ENCODE results near the gene SLC5A9. TPM values are rescaled to one million over a fixed set of nuclear protein-coding genes. Genes with fewer than 3 reads are reported as not detected.

SLC5A9 gene
- 10 to 100 TPM; 11.5 to 19.3 (median 16.9) TPM for polyA plus RNA-seq (ENCODE audit: insufficient read length in 4 of 4)

DNA sequence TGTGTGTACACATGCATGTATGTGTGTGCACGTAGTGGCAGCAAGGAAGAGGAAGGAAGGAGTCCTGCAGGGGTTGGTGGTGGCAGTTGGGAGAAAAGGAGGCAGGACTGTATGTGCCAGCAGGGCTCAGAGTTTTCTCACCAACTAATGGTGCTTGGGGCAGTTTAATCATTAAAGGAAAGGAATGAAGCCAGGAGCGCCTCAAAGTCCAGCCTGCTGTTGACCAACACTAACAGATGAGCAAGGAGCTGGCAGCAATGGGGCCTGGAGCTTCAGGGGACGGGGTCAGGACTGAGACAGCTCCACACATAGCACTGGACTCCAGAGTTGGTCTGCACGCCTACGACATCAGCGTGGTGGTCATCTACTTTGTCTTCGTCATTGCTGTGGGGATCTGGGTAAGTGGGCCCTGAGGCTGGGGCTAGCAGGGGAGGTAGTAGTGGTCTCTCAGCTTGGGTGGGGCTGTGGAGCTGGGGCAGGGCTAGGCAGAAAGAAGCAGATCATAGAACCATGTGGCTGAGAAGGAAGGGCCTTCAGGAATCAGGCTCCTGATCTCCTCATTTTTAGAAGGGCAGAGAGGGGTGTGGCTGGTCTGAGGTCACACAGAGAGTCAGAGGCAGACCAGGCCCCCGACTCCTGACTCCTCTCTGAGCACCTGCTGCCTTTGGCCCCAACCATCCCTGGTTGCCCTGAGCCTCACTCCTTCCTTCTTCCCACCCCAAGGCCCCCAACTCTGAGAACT, at the start of gene SLC5A9:
Gene SLC5A9 (plus strand): TSS at position 216 of the 742 bp plus-strand sequence. CDS start 21 bp downstream, at position 237.
- no peak for DNase-seq (ENCODE audit: low read depth in 4 of 4, low spot score in 3 of 4)

DNA sequence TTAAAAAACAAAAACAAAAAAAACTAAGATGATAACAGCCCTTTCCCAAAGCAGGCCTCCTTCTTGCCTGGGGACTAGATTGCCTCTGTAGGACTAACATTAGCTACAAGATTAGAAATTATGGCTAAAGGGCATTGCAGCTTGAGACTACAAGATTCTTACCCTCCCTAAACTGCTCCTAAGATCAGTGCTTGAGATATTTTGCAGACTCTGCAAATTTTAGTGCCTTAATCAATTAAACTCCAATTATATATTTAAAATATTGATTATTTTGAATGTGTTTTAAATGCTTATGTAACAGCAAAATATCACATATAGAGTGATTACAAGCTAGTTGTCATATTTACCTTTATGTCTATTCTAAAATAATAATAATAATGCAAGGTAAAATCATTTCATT, 47.4 kb upstream of the SLC5A9 start:
- DNase-seq (ENCODE audit: low read depth in 4 of 4, low spot score in 3 of 4) = no peak

DNA sequence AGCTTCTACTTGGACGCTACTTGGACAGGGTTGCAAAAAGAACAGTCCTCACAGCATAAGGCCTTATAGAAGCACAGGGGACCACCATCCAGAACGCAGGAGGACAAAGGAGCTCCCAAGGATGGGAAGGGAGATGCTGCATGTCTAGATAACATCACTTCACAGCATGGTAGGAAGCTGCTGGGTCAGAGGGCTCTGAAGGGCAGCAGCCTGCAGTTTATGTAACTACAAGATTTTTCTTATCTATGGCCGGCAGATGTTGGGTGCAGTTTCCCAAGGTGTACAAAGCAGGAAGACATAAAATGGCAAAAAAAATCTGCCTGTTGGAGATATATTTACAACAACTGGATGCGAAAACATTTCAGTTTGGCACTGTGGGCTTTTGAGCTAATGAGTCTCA, 45.3 kb upstream of the SLC5A9 start:
- no peak for DNase-seq (ENCODE audit: low read depth in 4 of 4, low spot score in 3 of 4)

DNA sequence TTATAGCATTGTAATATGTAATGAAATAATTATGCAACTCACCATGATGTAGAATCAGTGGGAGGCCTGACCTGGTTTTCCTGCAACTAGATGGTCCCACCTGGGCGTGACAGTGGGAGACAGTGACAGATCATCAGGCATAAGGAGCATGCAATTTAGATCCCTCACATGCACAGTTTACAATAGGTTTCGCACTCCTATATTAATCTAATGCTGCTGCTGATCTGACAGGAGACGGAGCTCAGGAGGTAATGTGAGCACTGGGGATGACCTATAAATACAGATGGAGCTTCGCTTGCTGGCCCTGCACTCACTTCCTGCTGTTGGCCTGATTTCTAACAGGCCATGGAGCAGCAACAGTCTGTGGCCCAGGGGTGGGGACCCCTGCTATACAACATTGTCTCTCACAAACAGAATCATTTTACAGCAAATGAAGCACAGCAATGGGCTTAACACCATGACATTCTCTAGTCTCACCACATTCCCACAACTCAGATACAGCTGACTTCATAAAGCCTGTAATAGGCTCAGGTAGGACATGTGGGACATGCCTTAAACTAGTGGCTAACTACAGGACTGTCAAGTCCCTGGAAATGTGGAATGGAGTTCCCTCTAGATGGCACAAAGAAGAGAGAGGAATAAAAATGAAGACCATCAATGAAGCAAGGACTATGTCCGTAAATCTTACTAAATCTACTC, 40.7 kb upstream of the SLC5A9 start:
- no peak for DNase-seq (ENCODE audit: low read depth in 4 of 4, low spot score in 3 of 4)

DNA sequence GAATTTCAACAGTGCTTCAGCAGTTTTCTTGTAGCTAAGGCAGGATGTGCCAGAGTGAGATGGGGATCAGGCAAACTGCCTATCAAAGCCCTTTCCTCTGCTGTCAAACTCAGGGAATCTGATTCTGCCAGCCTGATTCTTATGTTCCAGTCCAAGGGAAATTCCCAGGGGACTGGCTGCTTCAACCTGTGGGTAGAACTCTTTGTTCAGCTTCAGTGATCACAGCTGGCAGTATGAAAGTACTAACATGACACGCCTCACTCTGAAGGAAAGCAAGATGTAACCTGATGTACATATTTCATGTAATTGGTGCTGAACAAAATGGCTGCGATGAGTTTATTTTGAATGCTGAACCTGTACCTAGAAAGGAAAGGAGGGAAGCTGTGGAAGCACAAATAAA, 40.1 kb upstream of the SLC5A9 start:
- DNase-seq (ENCODE audit: low read depth in 4 of 4, low spot score in 3 of 4) = no peak

DNA sequence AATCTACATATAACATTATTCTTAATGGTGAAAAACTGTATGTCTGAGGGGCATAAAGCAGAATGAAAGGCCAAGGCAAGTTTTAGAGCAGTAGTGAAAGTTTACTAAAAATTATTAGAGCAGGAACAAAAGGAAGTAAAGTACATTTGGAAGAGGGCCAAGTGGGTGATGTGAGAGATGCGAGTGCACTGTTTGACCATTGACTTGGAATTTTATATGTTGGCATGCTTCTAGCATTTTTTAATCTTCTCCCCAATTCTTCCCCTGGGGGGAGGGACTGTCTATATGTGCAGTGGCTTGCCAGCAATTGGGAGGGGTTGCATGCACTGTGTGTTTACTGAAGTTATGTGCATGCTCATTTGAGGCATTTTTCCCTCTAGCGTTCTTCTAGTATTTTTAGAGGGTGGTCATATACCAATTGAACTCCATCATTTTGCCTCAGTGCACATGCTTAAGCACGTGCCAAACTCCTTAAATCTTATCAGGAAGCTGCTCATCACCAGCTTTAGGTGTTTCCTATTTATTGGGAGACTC, 36.1 kb upstream of the SLC5A9 start:
- no peak for DNase-seq (ENCODE audit: low read depth in 4 of 4, low spot score in 3 of 4)

DNA sequence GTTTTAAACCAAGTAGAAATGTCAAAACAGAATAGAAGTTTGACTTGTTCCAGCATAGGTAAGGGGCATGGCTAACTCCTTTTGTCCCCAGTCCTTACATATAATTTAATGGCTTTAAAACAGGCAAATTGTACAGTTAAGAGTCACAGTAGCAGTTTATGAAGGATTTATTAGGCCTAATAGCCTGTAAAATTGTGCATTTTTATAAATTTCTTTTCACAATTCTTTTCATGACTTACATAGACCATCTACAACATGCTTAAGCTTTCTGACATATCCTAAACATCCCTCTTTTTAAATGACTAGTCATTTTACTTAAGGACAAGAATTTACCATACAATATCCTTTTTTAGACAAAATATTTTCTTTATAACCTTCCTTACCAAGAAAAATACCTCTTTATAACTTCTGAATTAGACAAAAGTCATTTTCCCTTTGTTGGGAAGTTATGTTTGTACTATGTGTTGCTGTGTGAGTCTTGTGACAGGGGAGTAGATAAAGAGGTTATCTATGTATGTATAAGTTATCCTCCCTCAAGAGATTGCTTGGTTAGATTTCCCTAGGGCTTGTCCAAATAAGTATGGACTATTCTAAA, 34.5 kb upstream of the SLC5A9 start:
- DNase-seq (ENCODE audit: low read depth in 4 of 4, low spot score in 3 of 4) = no peak

DNA sequence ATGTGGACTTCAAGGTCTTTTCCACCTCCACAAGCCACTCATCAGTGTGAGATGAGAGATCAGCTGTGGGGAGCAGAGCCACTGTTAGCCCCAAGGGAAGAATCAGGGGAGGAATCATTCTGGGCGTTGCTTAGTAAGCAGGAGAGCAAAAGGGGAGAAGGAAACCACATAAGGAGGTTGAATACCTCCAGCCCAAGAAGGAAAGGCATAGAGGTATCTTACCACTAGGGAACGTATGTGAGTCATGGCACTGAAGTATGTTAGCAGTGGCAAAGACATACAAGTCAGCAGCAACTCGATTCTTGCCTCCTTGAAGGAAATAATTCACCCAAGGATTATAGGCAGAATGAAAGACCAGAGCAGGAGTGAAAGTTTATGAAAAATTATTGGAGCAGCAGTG, 31.6 kb upstream of the SLC5A9 start:
- DNase-seq (ENCODE audit: low read depth in 4 of 4, low spot score in 3 of 4) = no peak

DNA sequence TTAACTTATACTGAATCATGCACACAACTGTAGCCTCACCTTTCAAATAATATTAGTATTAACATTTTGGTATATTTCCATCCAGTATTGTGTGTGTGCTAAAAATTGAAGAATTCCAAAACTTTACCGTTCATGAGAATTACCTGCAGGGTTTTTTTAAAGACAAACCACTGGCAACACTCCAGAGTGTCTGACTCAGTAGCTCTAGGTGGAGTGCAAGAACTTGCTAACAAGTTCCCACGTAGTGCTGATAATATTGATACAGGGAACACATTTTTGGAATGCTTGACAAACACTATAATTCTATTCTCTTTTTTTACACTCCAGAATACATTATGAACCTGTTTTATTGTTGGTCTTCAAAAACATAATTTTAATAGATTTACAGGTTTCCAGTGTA, 27.7 kb upstream of the SLC5A9 start:
- no peak for DNase-seq (ENCODE audit: low read depth in 4 of 4, low spot score in 3 of 4)

DNA sequence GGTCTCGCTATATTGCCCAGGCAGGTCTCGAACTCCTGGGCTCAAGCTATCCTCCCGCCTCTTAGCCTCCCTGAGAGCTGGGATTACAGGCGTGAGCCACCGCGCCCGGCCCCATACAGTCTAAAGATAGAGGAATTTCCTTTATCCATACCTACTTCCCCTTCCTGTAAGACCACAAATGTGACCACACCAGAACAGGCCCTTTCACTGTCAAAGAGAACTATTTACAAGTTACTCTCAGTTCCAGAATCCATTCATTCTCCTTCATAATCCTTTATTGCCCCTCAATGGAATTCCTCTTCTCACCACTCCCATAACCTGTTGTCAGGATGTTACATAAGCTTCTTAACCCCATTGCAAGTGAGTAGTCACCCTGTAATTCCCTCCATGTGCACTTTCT, 26.3 kb upstream of the SLC5A9 start:
- DNase-seq (ENCODE audit: low read depth in 4 of 4, low spot score in 3 of 4) = no peak

DNA sequence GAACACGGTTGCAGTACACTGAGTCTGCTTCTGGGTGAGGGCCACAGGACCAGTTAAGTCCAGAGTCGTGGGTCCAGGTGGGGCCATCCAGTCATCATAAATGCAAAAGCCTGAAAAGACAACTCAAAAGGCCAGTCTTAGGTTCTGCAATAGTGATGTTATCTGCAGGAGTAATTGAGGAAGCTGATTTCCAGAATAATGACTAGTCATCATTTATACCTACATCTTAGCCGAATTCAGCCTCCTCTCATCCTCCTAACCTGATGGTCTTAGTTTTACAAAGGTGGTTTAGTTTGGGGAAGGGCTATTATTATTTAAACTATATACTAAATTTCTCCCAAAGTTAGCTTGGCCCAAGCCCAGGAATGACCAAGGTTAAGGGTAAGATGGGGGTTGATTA, 23.5 kb upstream of the SLC5A9 start:
- DNase-seq (ENCODE audit: low read depth in 4 of 4, low spot score in 3 of 4) = no peak

DNA sequence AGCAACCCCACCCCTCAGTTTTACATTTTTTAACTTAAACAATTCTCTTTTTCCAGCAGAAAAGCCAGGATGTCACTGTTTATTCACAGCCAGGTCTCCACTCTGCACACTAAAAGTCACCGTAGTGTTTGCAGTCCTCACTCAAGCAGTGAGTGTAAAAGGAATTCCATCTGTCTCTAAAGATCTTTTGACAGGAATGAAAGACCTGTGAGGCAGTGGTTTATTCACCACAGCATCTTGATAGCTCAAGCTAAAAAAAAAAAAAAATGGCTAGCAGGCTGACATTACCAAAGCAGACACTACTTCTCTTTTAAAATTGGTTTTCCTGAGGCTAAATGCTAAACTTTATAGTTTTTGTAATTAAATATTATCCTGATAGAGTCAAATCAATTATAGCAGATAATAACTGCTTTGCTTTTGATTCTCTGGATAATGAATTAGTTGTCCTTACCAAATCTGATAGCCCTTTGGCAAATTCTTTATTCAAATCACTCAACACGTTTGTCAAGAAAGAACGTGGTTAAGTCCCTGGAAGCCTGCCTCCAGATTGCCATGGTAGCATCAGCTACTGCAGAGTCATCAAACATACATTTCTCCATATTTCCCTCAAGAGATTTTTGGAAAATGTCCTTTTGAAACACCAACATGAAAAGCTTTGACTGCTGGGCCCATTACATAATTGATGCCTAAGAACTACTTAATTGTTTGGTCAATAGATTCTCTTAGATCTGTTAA, 22.2 kb upstream of the SLC5A9 start:
- no peak for DNase-seq (ENCODE audit: low read depth in 4 of 4, low spot score in 3 of 4)

DNA sequence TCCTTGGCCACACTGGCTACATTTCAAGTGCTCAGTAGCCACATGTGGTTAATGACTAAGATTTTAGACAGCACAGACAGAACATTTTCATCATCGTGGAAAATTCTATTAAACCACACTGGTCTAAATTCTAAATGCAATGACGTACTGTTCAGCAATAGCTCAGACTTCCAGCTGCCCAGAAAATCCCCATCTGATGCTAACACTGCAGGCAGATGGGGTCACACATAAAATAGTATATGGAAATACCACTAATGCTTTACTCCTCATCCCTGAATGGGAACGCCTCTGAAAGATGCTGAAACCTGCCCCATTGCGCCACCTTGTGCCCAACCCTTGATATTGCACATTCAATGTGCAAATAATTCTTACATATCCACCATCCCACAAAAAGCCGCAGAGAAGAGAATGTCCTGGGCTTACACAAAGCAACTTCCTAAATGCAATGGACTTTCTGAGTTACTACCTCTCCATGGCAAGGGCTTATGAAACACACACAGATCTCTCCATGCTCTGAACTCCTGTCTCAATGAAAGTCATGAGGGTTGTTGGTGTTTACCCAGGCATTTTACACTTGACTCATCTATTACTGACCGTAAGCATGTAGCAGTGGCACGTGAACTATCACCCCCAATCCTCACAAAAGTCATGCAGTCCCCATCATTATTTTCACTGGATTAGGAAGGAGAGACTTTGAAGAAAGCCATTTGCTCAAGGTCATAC, 20.3 kb upstream of the SLC5A9 start:
- DNase-seq (ENCODE audit: low read depth in 4 of 4, low spot score in 3 of 4) = peak in 2 of 4 donors; percentile 45 to 57

DNA sequence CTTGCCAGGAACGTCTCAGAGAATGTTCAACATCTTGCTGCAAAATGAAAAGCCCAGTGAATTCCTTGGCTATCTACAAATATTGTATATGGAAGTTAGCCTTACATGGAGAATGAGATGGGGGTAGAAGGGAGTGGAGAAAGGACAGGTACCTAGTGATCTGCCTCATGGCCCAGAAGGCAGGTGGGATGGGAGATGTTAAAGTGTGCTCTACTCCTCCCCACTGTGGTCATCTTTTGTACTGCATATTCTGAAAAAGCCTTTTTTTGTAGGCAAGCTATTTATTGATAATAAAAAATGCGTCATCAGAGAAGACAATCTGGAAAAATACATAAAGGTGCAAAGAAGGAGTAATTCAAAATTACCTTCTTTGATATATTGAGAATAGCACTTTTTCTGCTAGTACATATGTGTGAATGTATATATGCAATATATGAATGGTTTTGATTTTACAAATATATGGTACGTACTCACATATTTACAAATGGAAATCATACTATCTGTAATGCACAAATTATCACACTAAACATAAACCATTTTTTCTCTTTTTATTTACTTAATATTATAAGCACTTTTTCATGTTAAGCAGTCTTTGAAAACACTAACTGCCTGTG, 19.1 kb upstream of the SLC5A9 start:
- DNase-seq (ENCODE audit: low read depth in 4 of 4, low spot score in 3 of 4) = no peak

DNA sequence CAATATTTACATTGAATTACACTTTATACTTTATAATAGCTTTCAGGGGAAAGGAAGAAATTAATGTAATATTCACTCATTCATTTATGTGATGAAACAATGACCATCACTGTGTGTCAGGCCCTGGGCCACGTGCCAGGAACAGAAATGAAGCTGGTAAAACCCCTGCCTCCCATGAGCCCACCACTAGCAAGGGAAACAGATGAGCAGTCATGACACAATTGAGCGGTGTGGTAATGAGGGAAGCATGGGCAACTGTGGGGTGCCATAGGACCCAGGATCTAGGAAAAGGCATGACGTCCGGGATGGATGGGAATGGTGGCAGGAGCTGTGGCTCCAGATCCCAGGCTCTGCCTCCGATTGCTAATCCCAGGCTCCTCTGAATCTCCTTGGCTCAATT, 17.0 kb upstream of the SLC5A9 start:
- no peak for DNase-seq (ENCODE audit: low read depth in 4 of 4, low spot score in 3 of 4)

DNA sequence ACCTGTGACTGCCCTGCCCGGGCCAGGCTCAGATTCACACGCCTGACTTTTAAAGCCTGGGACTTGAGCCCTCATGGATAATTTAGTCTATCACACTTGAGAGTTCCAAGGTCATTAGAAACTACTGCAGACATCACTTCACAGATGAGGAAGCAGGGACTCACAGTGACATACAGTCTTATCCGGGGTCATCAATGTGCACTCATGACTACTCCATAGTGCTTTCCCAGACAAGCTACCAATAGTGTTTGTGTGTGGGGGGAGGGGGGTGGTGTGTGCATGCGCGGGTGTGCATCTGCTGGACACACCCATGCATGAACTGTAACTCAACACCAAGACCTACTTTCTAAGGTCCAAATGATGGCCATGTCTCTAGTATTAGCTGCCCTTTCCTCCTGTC, 16.1 kb upstream of the SLC5A9 start:
- no peak for DNase-seq (ENCODE audit: low read depth in 4 of 4, low spot score in 3 of 4)

DNA sequence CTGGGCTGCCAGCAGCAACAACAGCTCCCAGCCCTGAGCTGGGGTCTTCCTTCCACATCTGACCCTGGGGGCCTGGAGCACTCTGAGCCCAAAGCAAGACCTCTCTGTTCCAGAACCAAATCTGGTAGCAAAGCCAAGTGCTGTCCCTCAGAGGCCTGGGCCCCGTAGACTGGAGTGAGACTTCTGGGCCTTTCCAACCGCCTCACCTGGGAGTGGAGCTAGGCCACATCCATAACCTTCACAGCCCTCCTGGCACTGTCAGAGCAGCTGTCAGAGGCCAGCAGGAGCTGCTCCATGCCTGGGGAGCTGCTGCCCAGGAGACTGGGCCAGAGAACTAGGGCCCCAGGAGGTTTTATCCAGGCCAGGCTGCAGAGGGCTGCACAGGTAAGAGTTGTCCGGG, 15.4 kb upstream of the SLC5A9 start:
- no peak for DNase-seq (ENCODE audit: low read depth in 4 of 4, low spot score in 3 of 4)

DNA sequence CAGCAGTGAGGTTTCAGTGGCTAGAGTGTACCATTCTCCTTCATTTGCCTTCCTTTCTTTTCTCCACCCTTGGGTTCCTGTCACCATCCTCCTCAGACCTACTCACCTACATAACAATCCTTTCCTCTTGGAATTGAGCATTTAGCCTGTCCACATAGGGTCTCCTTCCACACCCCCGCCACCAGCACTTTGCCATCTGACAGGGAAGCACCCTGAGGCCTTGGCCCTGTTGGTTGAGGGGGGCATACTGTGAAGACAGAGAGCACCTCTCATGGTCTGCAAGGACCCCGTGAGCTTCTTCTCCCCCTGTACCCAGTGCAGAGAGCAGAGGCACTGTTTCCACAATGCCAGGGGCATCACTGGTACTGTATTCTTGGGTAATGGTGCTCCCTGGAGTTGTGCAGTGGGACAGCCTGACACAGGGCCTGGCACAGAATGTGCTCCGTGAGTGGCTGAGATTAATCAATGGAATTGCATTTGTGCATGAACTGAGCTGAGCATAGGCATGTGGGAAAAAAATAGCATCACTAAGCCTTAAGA, 14.9 kb upstream of the SLC5A9 start:
- no peak for DNase-seq (ENCODE audit: low read depth in 4 of 4, low spot score in 3 of 4)

DNA sequence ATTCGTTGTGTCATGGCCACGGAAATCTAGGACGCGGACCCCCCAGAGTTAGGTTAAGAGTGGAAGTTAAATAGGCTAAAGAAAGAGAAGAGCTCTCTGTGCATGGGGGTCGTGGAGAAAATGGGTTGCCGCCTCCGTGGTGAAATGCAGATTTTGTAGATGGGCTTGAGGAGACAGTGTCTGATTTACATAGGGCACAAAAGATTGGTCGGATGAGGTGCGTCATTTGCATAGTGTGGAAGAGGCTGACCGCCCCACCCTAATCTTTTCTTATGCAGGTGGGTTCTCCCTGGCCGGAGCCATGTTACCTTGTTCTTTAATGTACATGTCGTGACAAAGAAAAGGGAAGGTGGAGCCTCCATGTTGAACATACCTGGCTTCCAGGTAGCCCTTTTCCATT, 14.3 kb upstream of the SLC5A9 start:
- DNase-seq (ENCODE audit: low read depth in 4 of 4, low spot score in 3 of 4) = no peak

DNA sequence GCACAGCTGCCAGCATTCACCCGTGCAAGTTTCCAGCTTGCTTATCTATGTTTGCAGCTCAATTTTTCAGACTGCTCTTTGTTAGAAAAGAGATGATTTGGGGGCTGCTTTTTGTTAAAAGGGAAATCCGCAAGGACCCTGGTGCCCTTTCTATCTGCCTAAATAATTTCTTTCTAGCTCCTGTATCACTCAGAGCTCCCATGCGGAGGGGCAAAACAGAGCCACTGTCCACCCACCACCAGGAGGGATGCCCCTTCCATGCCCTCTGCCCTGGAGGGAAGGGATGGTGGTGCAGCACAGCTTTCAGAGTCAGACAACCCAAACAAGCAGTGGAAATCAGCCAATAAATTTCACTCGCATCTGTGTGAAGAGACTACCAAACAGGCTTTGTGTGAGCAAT, 13.9 kb upstream of the SLC5A9 start:
- DNase-seq (ENCODE audit: low read depth in 4 of 4, low spot score in 3 of 4) = no peak

All from right renal pelvis (tissue), 4 donors.